Panc1 (cell line): ENCODE results near the gene SLC38A9.

Source experiments
- CTCF ChIP-seq: fragments of 450-650 bp; IDR thresholded peaks from 2 replicates; pipeline ENCODE4 v1.5.1; 2017; ENCODE audit warnings: mild to moderate bottlenecking
- POLR2AphosphoS5 ChIP-seq: IDR thresholded peaks from 2 replicates; pipeline ENCODE4 v1.6.1; 2012; ENCODE audit warnings: mild to moderate bottlenecking, low read depth, low read length, moderate library complexity
- REST ChIP-seq, 2 experiments: IDR thresholded peaks; 2 replicates each; pipeline ENCODE4 v1.6.1; 2011 to 2012; ENCODE audit warnings: low read depth in 2 of 2, control low read depth in 1 of 2, low read length in 1 of 2, mild to moderate bottlenecking in 1 of 2, moderate library complexity in 1 of 2; ENCODE audit not compliant: insufficient read depth in 1 of 2
- TCF7L2 ChIP-seq: IDR thresholded peaks from 2 replicates; pipeline ENCODE4 v1.6.1; 2011; ENCODE audit warnings: mild to moderate bottlenecking, low read depth, low read length, inconsistent platforms

- TF ChIP-seq POLR2AphosphoS5 = no peak
- TF ChIP-seq REST (IDR thresholded peaks at IDR 0.05; ENCODE audit: insufficient read depth in 1 of 2, low read depth in 2 of 2, low read length in 1 of 2) = no peak
- no peak for TF ChIP-seq CTCF
- no peak for TF ChIP-seq TCF7L2
Observed at GRCh38 chr5:55758231-55758630, 46.1 kb upstream of the SLC38A9 start.
